ENCODE data around the gene PTPA. TPM values are rescaled to one million over a fixed set of nuclear protein-coding genes. Genes with fewer than 3 reads are reported as not detected.

Gene PTPA
- total and polyA plus RNA-seq, 2 of the 4 experiments (the other 2 are of a cell fraction) = 124 to 149 TPM

GRCh38 chr9:129069862-129070641 is 41.2 kb upstream of the PTPA start:
- Histone ChIP-seq H3K4me2 (ENCODE audit: low read depth, low read length) (no peak overlapping the region), H3K36me3 (ENCODE audit: control insufficient read depth, insufficient read depth, low read length) (peaks cover 24% of the 10 kb centered on the region), H3K27ac (ENCODE audit: insufficient read depth, low read length) (no peak overlapping the region), H4K8ac (ENCODE audit: low read depth in 2 of 2, low read length in 2 of 2) (no peak overlapping the region), H3K27me3 (ENCODE audit: control insufficient read depth, insufficient read depth, low read length) (no peaks in the 10 kb centered on the region), H2BK5ac (ENCODE audit: low read depth, low read length, poor library complexity, severe bottlenecking) (no peak overlapping the region), H3K23ac (ENCODE audit: low read depth, low read length) (no peak overlapping the region), H4K20me1 (ENCODE audit: insufficient read depth, low read length) (no peaks in the 10 kb centered on the region), H3K9ac (ENCODE audit: low read depth, low read length) (no peak overlapping the region), H2AK9ac (replicated peaks; ENCODE audit: low read depth, low read length, poor library complexity) (no peak overlapping the region), H3K4me1 (ENCODE audit: control insufficient read depth, insufficient read depth, low read length) (no peaks in the 10 kb centered on the region), H3K14ac (replicated peaks; ENCODE audit: low read depth, low read length) (no peak overlapping the region), H3K4me3 (ENCODE audit: insufficient read depth, low read depth, low read length) (no peak overlapping the region), H4K91ac (ENCODE audit: insufficient read depth, low read depth, low read length) (no peak overlapping the region), H2BK15ac (ENCODE audit: low read depth, low read length) (no peak overlapping the region), H3K56ac (ENCODE audit: extremely low read depth, insufficient read depth, low read length) (no peak overlapping the region), H3K18ac (ENCODE audit: low read depth, low read length) (no peak overlapping the region), H2AK5ac (ENCODE audit: low read depth, low read length) (no peak overlapping the region), H3K9me3 (ENCODE audit: control insufficient read depth, insufficient read depth, low read length) (no peaks in the 10 kb centered on the region), H4K5ac (ENCODE audit: low read depth, low read length) (no peak overlapping the region), H2BK120ac (ENCODE audit: low read depth, low read length) (no peak overlapping the region), H3K4ac (ENCODE audit: low read depth, low read length) (no peak overlapping the region), H3K9me1 (ENCODE audit: insufficient read depth, low read length) (0 out of 2 replicates have a peak, but pooled peaks cover 4% of the 10 kb centered on the region), H2BK20ac (ENCODE audit: low read depth, low read length) (no peak overlapping the region), H3K79me1 (ENCODE audit: low read depth in 1 of 2, low read length in 2 of 2) (no peaks in the 10 kb centered on the region), H2AFZ (replicated peaks; ENCODE audit: low read length, poor library complexity) (no peak overlapping the region)
- BruUV-seq (replicated peaks) = no TSS peak
- TF ChIP-seq RFX5 (IDR thresholded peaks at IDR 0.05; ENCODE audit: low read depth, low read length) (no peak), NFE2L2 (IDR thresholded peaks at IDR 0.05; ENCODE audit: low read depth, low read length) (no peak), RCOR1 (IDR thresholded peaks at IDR 0.05; ENCODE audit: insufficient replicate concordance, low read length) (no peak), BHLHE40 (IDR thresholded peaks at IDR 0.05; ENCODE audit: low read depth, low read length) (no peak), USF2 (IDR thresholded peaks at IDR 0.05; ENCODE audit: low read depth, low read length) (no peak), FOS (IDR thresholded peaks at IDR 0.05; ENCODE audit: low read depth, low read length) (no peak), CHD1 (IDR thresholded peaks at IDR 0.05; ENCODE audit: low read depth, low read length) (no peak), SMC3 (IDR thresholded peaks at IDR 0.05; ENCODE audit: low read depth, low read length) (no peak), POLR2A (IDR thresholded peaks at IDR 0.05; ENCODE audit: low read depth, low read length) (no peak), MAZ (IDR thresholded peaks at IDR 0.05; ENCODE audit: borderline replicate concordance, low read depth, low read length) (no peak), MAFK (IDR thresholded peaks at IDR 0.05; ENCODE audit: low read depth, low read length) (no peak)
- intact Hi-C loops (cut with micrococcal nuclease) = no loop called here
- in situ Hi-C loops (cut with MboI; ENCODE audit: low sequenced_read_pairs) = no loop called here
- ChIA-PET CTCF (no interaction called here), POLR2A (ENCODE audit: unreplicated experiment) (no interaction called here)
- ATAC-seq (ENCODE audit: low read depth) (no peak), DNase-seq (no peak)
- dilution Hi-C loops (cut with HindIII; ENCODE audit: low sequenced_read_pairs, unreplicated experiment) = no loop called here
- 93% methylated on average over 3 of the region's 26 CpGs; no CpG with 5 or more reads in 1 of the 2 experiments for WGBS, 2 experiments (ENCODE audit: extremely low coverage in 2 of 2, insufficient read length in 1 of 2)

Data from IMR-90 (cell line).